Activated naive CD8-positive, alpha-beta T cell treated with anti-CD3 and anti-CD28 coated beads for 36 hours (primary cell): ENCODE data around the gene ZSCAN5C. TPM values are rescaled to one million over a fixed set of nuclear protein-coding genes. Genes with fewer than 3 reads are reported as not detected.

Source experiments
- total RNA-seq, 2 experiments: library from RNA; stranded (reverse); gene quantifications; one replicate each; pipeline ENCODE4 v1.2.3, GENCODE V29; 2021

Gene ZSCAN5C
- total RNA-seq, 2 experiments from 2014 or later, result not detected

Other genes starting within 250 kb of the ZSCAN5C start
- gene NLRP5, start 215.5 kb upstream of the ZSCAN5C start, total RNA-seq, result not detected
- gene ZNF787, start 81.0 kb upstream of the ZSCAN5C start, total RNA-seq, result 10 to 100 TPM; 34.2 to 35.6 TPM
- 10 to 100 TPM; 28.6 to 33.7 TPM for gene ZNF444, start 61.0 kb upstream of the ZSCAN5C start, total RNA-seq
- gene GALP, start 26.3 kb upstream of the ZSCAN5C start, total RNA-seq, result not detected
- gene ZSCAN5B, start 4.5 kb upstream of the ZSCAN5C start, total RNA-seq, result not detected
- 1 to 10 TPM; 1.5 to 2.5 TPM for gene EDDM13, start 70.5 kb downstream of the ZSCAN5C start, total RNA-seq
- 10 to 100 TPM; 10.6 to 15.8 TPM for gene ZSCAN5A, start 112.6 kb downstream of the ZSCAN5C start, total RNA-seq
- gene ZNF582, start 191.3 kb downstream of the ZSCAN5C start, total RNA-seq, result 1 to 10 TPM; 2.3 to 3.2 TPM
- 1 to 10 TPM; 4.7 to 5.2 TPM for gene ZNF583, start 202.1 kb downstream of the ZSCAN5C start, total RNA-seq